Stimulated activated CD4-positive, alpha-beta T cell treated with anti-CD3 and anti-CD28 coated beads, Interleukin-2, amount 100 ng/mL, for 4 hours (primary cell): ENCODE results near the gene RAB33A.
"Not testable (repeated sequence)": the region's sequence is repeated elsewhere in the genome, so short reads cannot be mapped to it uniquely, and the experiment has no call there.

ENCODE experiments used
- DNase-seq: peaks from one replicate; pipeline ENCODE4 v3.0.0-alpha.2; 2020; ENCODE audit warnings: low read depth

RAB33A gene

GRCh38 chrX:130172127-130172845, 524 bp downstream of the RAB33A start:
- no peak for DNase-seq

GRCh38 chrX:130173190-130173895, 1.6 kb downstream of the RAB33A start:
- DNase-seq, result no peak

DNA sequence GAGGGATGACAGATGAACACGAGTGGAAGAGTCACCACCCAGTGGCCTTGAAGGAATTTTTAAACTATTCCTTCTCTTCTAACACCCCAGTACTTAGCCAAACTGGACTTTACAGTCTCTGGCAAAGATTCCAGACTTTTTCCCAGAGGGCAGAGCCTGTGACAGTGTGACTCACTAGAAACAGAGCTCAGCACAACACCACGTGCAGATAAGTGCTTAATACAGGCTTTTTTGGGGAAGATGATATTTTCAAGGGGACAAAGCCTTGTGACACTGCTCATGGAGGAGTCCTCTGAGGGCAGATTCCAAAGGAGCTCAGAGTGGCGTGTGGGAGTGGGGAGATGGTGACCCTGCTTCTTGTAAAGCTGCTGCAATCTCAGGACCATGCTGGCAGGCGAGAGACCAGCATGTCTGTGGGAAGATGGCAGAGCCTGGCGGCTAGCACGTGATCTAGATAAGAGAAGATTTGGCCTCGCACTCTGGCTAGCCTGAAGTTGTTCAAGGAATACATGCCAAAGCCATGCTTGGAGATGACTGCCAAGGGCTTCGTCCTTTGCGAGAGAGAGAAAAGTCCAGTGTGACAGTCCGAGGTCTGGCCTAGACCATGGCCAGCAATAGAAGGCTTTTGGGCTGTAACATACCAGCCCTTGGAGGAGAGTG, 2.4 kb downstream of the RAB33A start:
- no peak for DNase-seq

- DNase-seq, result no peak
Observed at GRCh38 chrX:130174937-130175336, 3.2 kb downstream of the RAB33A start.

GRCh38 chrX:130176354-130176776, 4.6 kb downstream of the RAB33A start:
- no peak for DNase-seq

DNA sequence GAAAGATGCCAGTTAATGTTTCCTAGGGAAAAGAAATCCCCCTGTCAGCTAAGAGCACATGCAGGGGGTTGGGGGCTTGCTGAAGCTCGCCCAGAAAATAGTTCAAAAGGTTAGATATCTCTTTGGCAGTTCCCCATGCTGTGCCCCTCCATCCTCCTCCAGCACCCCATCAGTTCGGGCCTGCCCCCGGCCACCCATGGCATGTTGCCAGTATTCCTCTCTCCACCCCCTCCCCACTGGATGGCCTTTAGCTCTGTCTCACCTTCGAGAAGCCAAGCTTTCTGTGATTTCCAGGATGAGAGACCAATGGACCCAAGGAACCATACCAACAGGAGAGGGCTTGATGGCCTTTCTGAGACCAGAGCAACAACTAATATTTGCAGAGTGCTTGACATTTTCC, 5.2 kb downstream of the RAB33A start:
- DNase-seq, result no peak

DNA sequence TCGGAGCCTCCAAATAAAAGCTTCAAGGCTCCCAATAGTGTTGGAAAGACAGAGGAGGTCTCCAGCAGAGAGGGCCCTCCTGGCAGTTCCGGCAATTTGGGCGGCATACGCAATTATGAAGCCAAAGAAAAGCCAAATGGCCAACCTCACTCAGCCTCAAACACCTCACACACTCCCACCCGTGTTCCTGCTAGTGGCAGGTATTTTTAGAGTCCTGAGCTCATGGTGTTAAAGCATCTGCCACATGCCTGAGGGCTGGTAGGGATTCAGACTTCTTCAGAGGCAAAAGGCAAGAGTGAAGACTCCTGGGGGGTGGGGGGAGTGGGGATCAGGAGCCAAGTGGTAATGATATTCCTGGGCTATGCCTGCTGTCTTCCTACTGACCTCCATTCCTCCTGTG, 7.4 kb downstream of the RAB33A start:
- DNase-seq, result no peak

DNA sequence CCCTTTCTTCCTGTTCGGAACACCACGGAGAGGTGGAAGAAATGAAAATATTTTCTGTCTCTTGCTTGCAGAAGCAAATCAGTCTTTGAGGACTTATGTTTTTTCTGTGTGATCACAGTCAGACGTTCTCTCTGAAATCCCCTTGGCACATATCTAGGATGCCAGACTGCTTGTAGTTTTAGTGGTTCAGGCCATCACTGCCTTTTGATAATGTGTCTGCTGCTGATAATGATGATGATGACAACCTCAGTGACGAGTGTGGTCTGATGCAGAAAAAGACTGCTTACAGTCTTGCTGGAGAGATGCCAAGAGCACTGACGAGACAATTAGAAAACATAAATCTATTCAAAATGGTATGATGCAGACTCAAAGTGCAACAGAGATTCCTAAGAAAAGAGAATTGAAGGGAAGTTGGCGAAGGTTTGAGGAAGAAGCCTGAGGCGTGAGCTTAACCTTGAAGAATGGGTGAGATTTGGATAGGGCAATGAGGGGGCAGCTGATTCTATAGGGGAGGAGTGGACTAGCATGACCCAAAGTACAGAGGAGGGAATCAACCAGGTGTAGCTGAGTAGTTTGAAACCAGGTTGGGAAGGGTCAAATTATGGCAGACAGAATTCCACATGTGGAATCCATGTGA, 7.9 kb downstream of the RAB33A start:
- DNase-seq, result no peak

DNA sequence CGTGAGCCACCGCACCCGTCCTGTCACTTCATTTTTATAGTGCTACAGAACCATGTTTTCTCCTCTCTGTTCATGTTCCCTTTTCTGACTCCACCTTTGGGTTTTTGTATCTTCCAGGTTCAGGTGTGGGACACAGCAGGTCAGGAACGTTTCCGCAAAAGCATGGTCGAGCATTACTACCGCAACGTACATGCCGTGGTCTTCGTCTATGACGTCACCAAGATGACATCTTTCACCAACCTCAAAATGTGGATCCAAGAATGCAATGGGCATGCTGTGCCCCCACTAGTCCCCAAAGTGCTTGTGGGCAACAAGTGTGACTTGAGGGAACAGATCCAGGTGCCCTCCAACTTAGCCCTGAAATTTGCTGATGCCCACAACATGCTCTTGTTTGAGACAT, 12.4 kb downstream of the RAB33A start:
- no peak for DNase-seq

GRCh38 chrX:130184857-130185256, 13.1 kb downstream of the RAB33A start:
- no peak for DNase-seq

GRCh38 chrX:130186651-130187050, 14.9 kb downstream of the RAB33A start:
- DNase-seq, result no peak

DNA sequence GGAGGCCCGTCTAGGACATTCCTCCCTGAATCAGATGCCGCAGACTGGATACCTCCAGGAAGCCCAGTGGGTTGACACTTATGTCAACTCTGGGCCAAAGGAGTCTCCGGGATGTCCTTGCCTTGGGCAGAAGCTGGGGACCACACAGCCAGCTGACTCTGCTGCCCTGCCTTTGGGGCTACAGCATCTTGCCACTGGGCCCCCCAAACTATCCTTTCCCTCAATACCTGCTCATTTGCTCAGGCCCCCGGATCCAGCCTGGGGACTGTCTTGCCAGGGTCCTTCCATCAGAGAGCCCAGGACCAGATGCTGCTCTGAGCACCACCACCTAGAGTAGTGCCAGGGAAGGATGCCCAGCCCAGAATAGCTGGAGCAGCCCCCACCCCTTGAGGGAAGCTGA, 19.0 kb downstream of the RAB33A start:
- no peak for DNase-seq

DNA sequence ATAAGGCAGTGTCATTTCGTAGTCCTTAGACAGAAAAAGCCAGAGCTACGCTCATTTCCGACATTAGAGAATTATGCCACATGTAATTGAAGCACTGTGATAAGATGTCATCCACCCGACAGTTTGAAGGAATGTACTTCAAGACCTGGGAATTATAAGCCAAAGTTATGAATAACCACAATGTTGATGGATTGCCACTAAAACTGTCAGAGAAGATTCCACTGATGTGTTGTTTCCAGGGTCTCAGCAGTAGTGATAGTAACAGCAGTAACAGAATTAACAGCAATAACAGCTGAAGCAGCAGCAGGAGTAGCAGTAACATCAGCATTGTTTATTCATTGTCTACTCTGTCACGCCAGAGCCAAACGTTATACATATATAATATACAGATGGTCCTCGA, 24.7 kb downstream of the RAB33A start:
- DNase-seq, result no peak

DNA sequence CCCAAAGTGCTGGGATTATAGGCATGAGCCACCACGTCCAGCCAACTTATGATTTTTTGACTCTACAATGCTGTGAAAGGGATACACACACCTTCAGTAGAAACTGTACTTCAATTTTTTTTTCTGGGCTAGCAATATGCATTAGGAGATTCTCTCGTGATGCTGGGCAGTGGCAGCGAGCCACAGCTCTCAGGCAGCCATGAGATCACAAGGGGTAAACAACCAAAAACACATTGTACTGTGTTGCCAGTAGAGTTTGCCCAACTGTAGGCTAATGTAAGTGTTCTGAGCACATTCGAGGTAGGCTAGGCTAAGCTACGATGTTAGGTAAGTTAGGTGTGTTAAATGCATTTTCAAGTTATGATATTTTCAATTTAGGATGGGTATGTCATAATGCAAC, 25.7 kb downstream of the RAB33A start:
- no peak for DNase-seq

DNA sequence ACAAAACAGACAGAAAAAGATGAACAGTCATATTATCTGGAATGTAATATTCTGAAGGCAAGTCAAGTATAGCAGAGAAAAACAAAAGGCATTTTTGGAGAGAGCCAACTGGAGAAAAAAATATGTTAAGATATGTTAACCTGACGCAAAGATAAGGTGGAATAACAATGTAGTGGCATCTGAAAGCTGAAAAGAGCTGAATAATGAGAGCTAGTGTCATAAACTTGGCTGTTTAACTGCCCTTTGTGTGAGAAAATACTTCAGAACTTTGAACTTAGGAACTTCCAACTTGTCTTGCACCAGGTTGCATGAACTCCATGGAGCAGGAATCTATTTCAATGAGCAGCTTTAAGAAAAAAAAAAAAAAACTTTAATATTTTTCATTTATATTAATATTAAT, 32.9 kb downstream of the RAB33A start:
- no peak for DNase-seq

DNA sequence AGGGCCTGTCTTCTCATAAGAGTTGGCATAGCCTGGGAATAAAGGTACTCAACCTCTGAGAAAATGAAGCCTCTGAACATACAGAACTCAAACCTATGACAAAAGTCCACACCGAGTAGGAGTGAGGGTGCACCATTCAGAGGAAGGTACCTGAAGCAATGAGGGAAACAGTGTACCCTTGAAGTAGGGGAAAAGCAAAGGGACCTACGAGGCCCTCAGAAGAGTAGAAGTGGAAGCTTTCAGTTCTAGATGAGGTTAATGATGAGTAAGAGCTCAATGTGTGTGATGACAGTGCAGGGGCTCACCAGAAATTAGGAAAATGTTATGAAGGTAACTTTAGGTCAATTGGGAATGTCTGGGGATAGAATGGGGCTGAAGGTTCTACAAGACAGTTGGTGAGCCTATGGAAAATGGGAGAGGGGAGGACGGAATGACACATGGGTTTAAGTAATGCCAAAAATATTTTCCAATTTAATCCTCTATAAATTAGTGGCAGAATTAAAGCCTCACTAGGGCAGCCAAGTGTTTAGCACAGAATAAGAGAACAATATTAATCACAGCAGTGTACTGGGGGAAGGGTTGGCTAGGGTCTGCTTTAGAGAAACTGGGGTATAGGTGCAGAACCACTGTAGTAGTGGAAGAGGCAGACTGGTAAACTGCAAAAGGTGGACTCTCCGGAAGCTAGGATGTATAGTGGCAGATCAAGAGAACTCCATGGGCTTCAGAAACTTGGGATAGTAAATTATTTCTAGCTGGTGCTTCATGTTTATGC, 39.8 kb downstream of the RAB33A start:
- DNase-seq, result no peak

- DNase-seq, result no peak
Observed at GRCh38 chrX:130212371-130212770, 40.6 kb downstream of the RAB33A start.

GRCh38 chrX:130213376-130213775, 41.6 kb downstream of the RAB33A start:
- DNase-seq, result no peak

GRCh38 chrX:130216320-130216719, 44.6 kb downstream of the RAB33A start:
- DNase-seq, result no peak

GRCh38 chrX:130224810-130225209, 53.0 kb downstream of the RAB33A start:
- no peak for DNase-seq

DNA sequence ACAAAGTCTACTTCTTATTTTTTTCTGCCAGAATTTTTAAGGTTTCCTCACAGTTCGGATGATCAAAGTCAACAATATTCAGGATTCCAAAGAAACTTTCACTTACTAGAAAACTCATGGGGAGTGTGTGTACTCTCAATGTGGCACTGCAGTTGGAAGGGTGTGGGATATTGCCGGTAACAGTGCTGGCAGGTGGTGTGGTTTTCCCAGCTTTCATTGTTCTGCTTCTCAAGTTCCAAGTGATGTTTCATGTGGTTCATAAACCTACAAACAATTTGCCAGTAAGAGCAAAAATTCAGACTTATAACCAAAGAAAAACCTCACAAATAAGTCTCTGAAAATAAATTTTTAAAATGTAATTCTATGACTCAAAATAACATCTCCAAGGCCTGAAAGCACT, 57.1 kb downstream of the RAB33A start:
- DNase-seq, result no peak

DNA sequence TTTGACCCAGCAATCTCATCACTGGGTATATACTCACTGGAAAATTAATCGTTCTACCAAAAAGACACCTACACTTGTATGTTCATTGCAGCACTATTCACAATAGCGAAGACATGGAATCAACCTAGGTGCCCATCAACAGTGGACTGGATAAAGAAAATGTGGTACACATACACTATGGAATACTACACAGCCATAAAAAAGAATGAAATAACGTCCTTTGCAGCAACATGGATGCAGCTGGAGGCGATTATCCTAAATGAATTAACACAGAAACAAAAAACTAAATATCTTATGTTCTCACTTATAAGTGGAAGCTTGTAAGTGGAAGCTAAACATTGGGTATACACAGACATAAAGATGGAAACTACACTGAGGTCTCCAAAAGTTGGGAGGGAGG, 59.4 kb downstream of the RAB33A start:
- not testable (repeated sequence) for DNase-seq
